ENCODE measurements around the gene PHLDA3.

DNA sequence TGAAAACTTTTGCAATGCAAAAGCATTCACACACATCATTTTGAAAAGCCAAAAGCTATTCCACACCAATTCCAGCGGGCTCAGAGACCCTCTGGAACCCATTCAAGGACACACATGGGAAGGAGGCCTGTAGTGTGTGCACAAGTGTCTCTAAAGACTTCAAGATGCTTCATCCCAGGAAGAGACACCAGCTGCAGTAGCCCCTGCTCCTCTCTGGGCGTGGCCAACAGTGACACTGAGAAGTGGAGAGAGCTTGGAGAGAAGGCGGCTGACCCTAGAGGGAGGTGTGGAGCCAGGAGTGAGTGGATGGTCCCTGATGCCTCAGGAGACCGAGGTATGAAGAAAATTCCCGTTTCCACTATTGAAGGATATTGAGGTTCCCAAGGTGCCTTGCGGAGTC, 32.6 kb downstream of the PHLDA3 start:
- TF ChIP-seq, protein P1, sequence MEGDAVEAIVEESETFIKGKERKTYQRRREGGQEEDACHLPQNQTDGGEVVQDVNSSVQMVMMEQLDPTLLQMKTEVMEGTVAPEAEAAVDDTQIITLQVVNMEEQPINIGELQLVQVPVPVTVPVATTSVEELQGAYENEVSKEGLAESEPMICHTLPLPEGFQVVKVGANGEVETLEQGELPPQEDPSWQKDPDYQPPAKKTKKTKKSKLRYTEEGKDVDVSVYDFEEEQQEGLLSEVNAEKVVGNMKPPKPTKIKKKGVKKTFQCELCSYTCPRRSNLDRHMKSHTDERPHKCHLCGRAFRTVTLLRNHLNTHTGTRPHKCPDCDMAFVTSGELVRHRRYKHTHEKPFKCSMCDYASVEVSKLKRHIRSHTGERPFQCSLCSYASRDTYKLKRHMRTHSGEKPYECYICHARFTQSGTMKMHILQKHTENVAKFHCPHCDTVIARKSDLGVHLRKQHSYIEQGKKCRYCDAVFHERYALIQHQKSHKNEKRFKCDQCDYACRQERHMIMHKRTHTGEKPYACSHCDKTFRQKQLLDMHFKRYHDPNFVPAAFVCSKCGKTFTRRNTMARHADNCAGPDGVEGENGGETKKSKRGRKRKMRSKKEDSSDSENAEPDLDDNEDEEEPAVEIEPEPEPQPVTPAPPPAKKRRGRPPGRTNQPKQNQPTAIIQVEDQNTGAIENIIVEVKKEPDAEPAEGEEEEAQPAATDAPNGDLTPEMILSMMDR (IDR thresholded peaks at IDR 0.05) = no peak
- no peak for TF ChIP-seq POLR2A (IDR thresholded peaks at IDR 0.05)
